GM23248 (cell line): ENCODE measurements around the gene ZNF526. TPM values are rescaled to one million over a fixed set of nuclear protein-coding genes. Genes with fewer than 3 reads are reported as not detected.

Source experiments
- DNase-seq: peaks from one replicate; pipeline ENCODE4 v3.0.0-alpha.2; 2015
- H2AFZ ChIP-seq: fragments of 200-600 bp; sonication (generic); 2 replicates; pipeline ENCODE4 v1.6.1; 2016; ENCODE audit warnings: antibody characterized with exemption
- H3F3A ChIP-seq: fragments of 200-600 bp; sonication (generic); 2 replicates; pipeline ENCODE4 v1.6.1; 2016; ENCODE audit warnings: mild to moderate bottlenecking, antibody characterized with exemption, mixed run types; ENCODE audit not compliant: insufficient read depth
- H3K27ac ChIP-seq: fragments of 200-600 bp; sonication (generic); 2 replicates; pipeline ENCODE4 v1.5.1; 2016; ENCODE audit warnings: mild to moderate bottlenecking
- H3K27me3 ChIP-seq: fragments of 200-600 bp; sonication (generic); replicated peaks from 2 replicates; pipeline ENCODE4 v1.6.1; 2016; ENCODE audit warnings: mild to moderate bottlenecking; ENCODE audit not compliant: insufficient read depth
- H3K36me3 ChIP-seq: fragments of 200-600 bp; sonication (generic); 2 replicates; pipeline ENCODE4 v1.6.1; 2016; ENCODE audit warnings: low read depth, mild to moderate bottlenecking
- H3K4me1 ChIP-seq: fragments of 200-600 bp; sonication (generic); 2 replicates; pipeline ENCODE4 v1.6.1; 2016; ENCODE audit warnings: mild to moderate bottlenecking; ENCODE audit not compliant: insufficient read depth
- H3K4me2 ChIP-seq: fragments of 200-600 bp; sonication (generic); one replicate; pipeline ENCODE4 v1.6.1; 2016; ENCODE audit warnings: mild to moderate bottlenecking; ENCODE audit not compliant: unreplicated experiment
- H3K4me3 ChIP-seq: fragments of 200-600 bp; sonication (generic); 2 replicates; pipeline ENCODE4 v1.5.1; 2016; ENCODE audit warnings: mild to moderate bottlenecking
- H3K79me2 ChIP-seq: fragments of 200-600 bp; sonication (generic); 2 replicates; pipeline ENCODE4 v1.6.1; 2016; ENCODE audit warnings: mild to moderate bottlenecking; ENCODE audit not compliant: insufficient read depth
- H3K9ac ChIP-seq: fragments of 200-600 bp; sonication (generic); 2 replicates; pipeline ENCODE4 v1.6.1; 2016; ENCODE audit warnings: mild to moderate bottlenecking
- H3K9me2 ChIP-seq: fragments of 200-600 bp; sonication (generic); 2 replicates; pipeline ENCODE4 v1.6.1; 2016; ENCODE audit warnings: mixed run types, mild to moderate bottlenecking, moderate library complexity; ENCODE audit not compliant: insufficient read depth
- H3K9me3 ChIP-seq: fragments of 200-600 bp; sonication (generic); one replicate; pipeline ENCODE4 v1.6.1; 2017; ENCODE audit warnings: low read depth
- H4K20me1 ChIP-seq: fragments of 200-600 bp; sonication (generic); 2 replicates; pipeline ENCODE4 v1.6.0; 2016; ENCODE audit not compliant: insufficient read depth
- EZH2 ChIP-seq: fragments of 200-600 bp; sonication (generic); IDR thresholded peaks from 2 replicates; pipeline ENCODE4 v1.6.1; 2018; ENCODE audit warnings: antibody characterized with exemption, mild to moderate bottlenecking; ENCODE audit not compliant: insufficient read depth, poor library complexity, severe bottlenecking
- EZH2phosphoT487 ChIP-seq: fragments of 200-600 bp; sonication (generic); IDR thresholded peaks from 2 replicates; pipeline ENCODE4 v1.6.1; 2018; ENCODE audit warnings: antibody characterized with exemption, moderate library complexity, mild to moderate bottlenecking, low read depth; ENCODE audit not compliant: insufficient read depth
- WGBS, 2 experiments: methylation state at CpG; one replicate each; pipeline ENCODE4 v1.1.6; 2015 to 2017; ENCODE audit warnings: low lambda C conversion rate in 2 of 2, low coverage in 1 of 2; ENCODE audit errors: missing lambda C conversion rate in 2 of 2; 5-methylcytosine and 5-hydroxymethylcytosine counted together
- in situ Hi-C: fragments of 300-500 bp; cut with MboI; formaldehyde crosslinking; loops from 2 replicates; pipeline ENCODE4 v1.15.0; 2020
- polyA plus RNA-seq: library from polyadenylated mRNA; unstranded; fragments of >200 nt; fragmentation: Nextera tagmentation; extraction: Ambion mirVana; gene quantifications from 2 replicates; pipeline ENCODE4 v1.2.1, GENCODE V29; 2016
- total RNA-seq: library from RNA; depleted of rRNA; stranded (reverse); fragments of >200 nt; shearing (Covaris generic); gene quantifications from 2 replicates; pipeline ENCODE4 v1.2.3, GENCODE V29; 2014

The ZNF526 gene
- total and polyA plus RNA-seq, 2 experiments from 2014 or later = 7.8 to 10.2 TPM

DNA sequence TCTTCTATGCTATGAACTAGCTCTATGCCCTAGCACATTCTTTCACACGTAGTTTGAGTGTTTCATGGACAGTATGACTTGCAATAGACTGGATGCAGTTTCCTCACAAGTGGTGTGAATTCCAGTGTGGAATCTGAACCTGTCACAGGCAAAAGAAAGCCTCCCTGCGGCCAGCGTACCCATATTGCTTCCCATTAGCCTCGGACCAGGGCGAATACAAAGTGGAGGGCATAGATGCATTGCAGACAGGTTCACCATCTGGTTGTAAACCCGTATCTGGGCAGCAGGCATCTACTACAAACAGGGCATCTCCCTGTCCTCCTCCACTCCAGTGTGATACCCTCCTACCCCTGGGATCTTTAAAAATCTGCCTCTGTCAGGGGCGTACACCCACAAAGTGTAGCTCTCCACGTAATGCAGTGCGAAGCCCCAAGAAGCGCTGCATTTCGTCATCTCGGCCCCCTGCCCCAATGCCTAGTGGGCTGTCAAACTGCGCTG, 47.6 kb downstream of the ZNF526 start:
- H3K27ac ChIP-seq = peak overlapping the region; percentile 95
- H3K9me2 ChIP-seq = no peaks in the 10 kb centered on the region
- H3K4me3 ChIP-seq = peak overlapping the region; percentile 90
- peak overlapping the region; percentile 95 for H2AFZ ChIP-seq
- H3K36me3 ChIP-seq = no peaks in the 10 kb centered on the region
- H3K4me1 ChIP-seq = peaks cover 6% of the 10 kb centered on the region
- H3K79me2 ChIP-seq = peaks cover 27% of the 10 kb centered on the region
- no peaks in the 10 kb centered on the region for H4K20me1 ChIP-seq
- H3K9ac ChIP-seq = peak overlapping the region; percentile 94
- H3K4me2 ChIP-seq = peak overlapping the region; percentile 93
- 1 to 3% methylated on average over 13 of the region's 13 CpGs for WGBS, 2 experiments
- DNase-seq = peak; percentile 52
- TF ChIP-seq EZH2phosphoT487 = no peak
- no peak for TF ChIP-seq EZH2
- H3F3A ChIP-seq = peaks cover 17% of the 10 kb centered on the region
- H3K27me3 ChIP-seq = no peaks in the 10 kb centered on the region
- H3K9me3 ChIP-seq = no peaks in the 10 kb centered on the region
- in situ Hi-C loops = no loop called here

DNA sequence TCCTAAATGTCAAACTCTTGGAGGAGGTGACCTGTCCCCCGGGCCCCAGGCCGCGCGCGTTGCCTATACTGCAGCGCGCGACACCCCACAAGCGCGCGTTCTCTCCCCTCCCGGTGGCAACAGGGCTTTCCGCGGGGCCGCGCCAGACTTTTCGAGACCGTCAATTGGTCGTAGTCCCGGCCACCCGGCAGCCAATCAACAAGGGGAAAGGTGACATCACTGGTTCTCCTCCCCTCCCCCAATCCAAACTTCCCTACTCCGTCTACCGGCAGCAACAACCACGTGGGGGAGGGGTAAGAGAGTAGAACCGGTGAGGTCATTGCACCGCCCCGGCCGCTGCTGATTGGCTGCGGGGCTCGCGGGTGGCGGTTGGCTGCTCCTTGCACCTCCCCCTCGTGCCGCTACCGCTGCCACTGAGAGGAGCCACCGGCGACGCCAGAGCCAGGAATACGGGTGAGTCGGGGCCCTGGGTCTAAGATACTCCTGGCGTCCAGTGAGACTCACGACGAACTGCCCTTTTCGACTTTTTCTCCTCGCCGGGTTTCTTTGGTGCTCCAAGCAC, 48.1 kb downstream of the ZNF526 start:
- no peaks in the 10 kb centered on the region for H3K27me3 ChIP-seq
- WGBS, 2 experiments = 0 to 2% methylated on average over 38 to 46 of the region's 46 CpGs
- H3K9me2 ChIP-seq = no peaks in the 10 kb centered on the region
- peak overlapping the region; percentile 94 for H3K9ac ChIP-seq
- peaks cover 32% of the 10 kb centered on the region for H3K79me2 ChIP-seq
- peak overlapping the region; percentile 93 for H3K4me2 ChIP-seq
- in situ Hi-C loops = no loop called here
- TF ChIP-seq EZH2phosphoT487 (no peak), EZH2 (no peak)
- no peaks in the 10 kb centered on the region for H3K9me3 ChIP-seq
- H3K4me3 ChIP-seq = peak overlapping the region; percentile 90
- H2AFZ ChIP-seq = peak overlapping the region; percentile 95
- no peaks in the 10 kb centered on the region for H4K20me1 ChIP-seq
- peaks cover 6% of the 10 kb centered on the region for H3K4me1 ChIP-seq
- H3K36me3 ChIP-seq = no peaks in the 10 kb centered on the region
- peak overlapping the region; percentile 95 for H3K27ac ChIP-seq
- DNase-seq = peak; percentile 100
- peaks cover 17% of the 10 kb centered on the region for H3F3A ChIP-seq

DNA sequence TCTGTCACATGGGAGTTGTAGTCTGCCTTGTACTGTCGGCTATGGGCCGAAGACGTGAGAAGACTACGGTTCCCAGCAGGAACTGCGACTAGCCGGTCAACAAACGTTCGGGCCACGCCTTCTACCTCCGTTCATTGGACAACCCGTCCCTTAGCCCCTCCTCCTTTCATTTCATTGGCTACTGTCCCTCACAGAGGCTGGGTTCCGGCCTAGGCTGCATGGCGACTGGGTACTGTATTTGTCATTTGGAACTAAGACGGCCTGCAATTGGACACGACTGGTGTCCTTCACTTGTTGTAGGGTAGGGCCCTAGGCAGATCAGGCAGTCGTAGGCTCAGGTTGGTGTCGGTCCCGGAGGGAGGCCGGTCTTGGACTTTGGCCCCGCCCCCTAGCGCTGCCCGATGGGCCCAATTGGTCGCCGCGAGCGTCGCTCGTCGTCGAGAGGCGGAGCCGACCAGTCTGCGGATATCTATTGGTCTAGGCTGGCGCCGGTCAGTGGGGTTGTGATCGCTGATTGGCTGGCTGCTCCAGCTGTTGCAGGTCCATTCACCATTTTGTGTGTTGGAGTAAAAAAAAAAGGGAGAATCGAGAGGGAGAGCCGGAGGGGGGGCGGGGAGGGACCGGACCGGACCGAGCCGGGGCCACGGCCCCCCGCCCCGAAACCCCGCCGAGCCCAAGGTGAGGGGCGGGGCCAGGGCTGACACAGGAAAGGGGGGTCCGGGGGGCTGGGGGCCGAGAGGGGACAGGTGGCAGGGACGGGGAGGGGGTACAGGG, 48.8 kb downstream of the ZNF526 start, which contains the start of gene CIC:
Gene CIC, plus strand, starts transcription at position 549 of the 774 bp plus-strand sequence. CDS start 2,532 bp downstream, outside the sequence.
- H3K79me2 ChIP-seq = peaks cover 39% of the 10 kb centered on the region
- peaks cover 6% of the 10 kb centered on the region for H3K4me1 ChIP-seq
- H3F3A ChIP-seq = peaks cover 17% of the 10 kb centered on the region
- H3K27me3 ChIP-seq = no peaks in the 10 kb centered on the region
- peak; percentile 100 for DNase-seq
- no peaks in the 10 kb centered on the region for H3K9me3 ChIP-seq
- H3K4me2 ChIP-seq = peak within 1 kb of the TSS; percentile 95
- H3K27ac ChIP-seq = peak within 1 kb of the TSS; percentile 99
- H4K20me1 ChIP-seq = no peaks in the 10 kb centered on the region
- no peak for TF ChIP-seq EZH2
- TF ChIP-seq EZH2phosphoT487 = no peak
- no peaks in the 10 kb centered on the region for H3K36me3 ChIP-seq
- H2AFZ ChIP-seq = peak within 1 kb of the TSS; percentile 95
- H3K9ac ChIP-seq = peak within 1 kb of the TSS; percentile 96
- no peaks in the 10 kb centered on the region for H3K9me2 ChIP-seq
- 1 to 2% methylated on average over 36 to 52 of the region's 52 CpGs for WGBS, 2 experiments
- peak within 1 kb of the TSS; percentile 90 for H3K4me3 ChIP-seq
- in situ Hi-C loops = no loop called here

DNA sequence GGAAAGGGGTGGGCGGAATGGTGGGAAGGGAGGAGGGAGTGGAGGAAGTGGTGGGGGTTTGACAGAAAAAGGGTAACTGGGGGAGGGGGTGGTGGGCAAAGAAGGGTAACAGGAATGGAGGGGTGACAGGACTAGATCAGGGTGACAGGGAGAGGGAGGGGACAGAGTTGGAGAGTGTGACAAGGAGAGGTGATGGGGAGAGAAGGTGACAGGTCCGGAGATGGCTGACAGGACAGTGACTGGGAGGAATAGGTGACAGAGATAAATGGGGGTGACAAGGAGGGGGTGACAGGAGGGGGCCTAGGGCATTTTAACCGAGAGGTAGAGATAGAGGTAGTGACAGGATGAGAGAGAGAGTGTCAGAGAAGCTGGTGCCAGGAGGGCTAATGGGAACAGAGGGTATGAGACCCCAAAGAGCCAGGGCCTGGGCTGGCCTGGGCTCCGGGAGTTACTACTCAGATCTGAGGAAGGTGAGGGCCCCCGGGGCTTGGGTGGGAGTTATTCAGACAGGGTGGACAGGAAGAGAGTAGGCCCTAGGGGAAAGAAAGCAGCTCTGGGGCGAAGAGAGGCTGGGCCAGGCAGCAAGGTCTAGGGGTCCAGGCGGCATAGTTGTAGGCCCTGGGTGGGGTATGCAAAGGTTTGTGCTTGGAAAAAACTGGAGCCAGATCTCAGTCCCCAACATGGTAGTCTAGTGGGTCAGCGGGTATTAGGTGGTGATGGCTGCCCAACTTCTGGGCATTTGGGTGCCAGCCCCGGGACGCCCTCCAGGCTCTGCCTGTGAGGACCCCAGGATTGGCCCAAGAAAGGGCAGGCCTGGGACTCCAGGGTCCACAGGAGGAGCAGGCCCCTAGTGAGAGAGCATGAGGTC, 49.6 kb downstream of the ZNF526 start:
- peak overlapping the region; percentile 99 for H3K27ac ChIP-seq
- WGBS, 2 experiments = 0 to 2% methylated on average over 7 to 10 of the region's 10 CpGs

More for the DNA sequence above, 49.6 kb downstream of the ZNF526 start:
- Histone ChIP-seq H3K9me2 (no peaks in the 10 kb centered on the region), H3K9me3 (no peaks in the 10 kb centered on the region), H3F3A (peaks cover 17% of the 10 kb centered on the region), H3K79me2 (peaks cover 47% of the 10 kb centered on the region), H4K20me1 (no peaks in the 10 kb centered on the region), H3K36me3 (no peaks in the 10 kb centered on the region), H3K9ac (peak overlapping the region; percentile 96), H2AFZ (no peak overlapping the region), H3K27me3 (no peaks in the 10 kb centered on the region), H3K4me3 (peak overlapping the region; percentile 83), H3K4me2 (peak overlapping the region; percentile 95), H3K4me1 (peaks cover 6% of the 10 kb centered on the region)
- TF ChIP-seq EZH2phosphoT487 (no peak), EZH2 (no peak)
- in situ Hi-C loops = no loop called here
- DNase-seq = peak; percentile 52
